GM19397 (cell line): ENCODE results near the gene SLC2A13.

ENCODE experiments used
- ATAC-seq: cut with Tn5 transposase; IDR thresholded peaks from one replicate; pipeline ENCODE4 v1.9.1; 2021; ENCODE audit warnings: mild to moderate bottlenecking, moderate library complexity; ENCODE audit not compliant: unreplicated experiment

The SLC2A13 gene

GRCh38 chr12:40105515-40106201 lies at the start of gene SLC2A13:
Gene SLC2A13 (minus strand): TSS chr12:40106081. CDS start chr12:40105808, 273 bp downstream.
- ATAC-seq, result peak; percentile 87

GRCh38 chr12:40154381-40154780 lies 48.5 kb upstream of the SLC2A13 start:
- no peak for ATAC-seq

GRCh38 chr12:40153432-40153831 lies 47.6 kb upstream of the SLC2A13 start:
- no peak for ATAC-seq

- ATAC-seq, result no peak
Measured at GRCh38 chr12:40152783-40153383, 47.0 kb upstream of the SLC2A13 start.

- ATAC-seq, result no peak
Measured at GRCh38 chr12:40149673-40150260, 43.9 kb upstream of the SLC2A13 start.

GRCh38 chr12:40146800-40147797 lies 41.2 kb upstream of the SLC2A13 start:
- no peak for ATAC-seq

GRCh38 chr12:40145896-40146295 lies 40.0 kb upstream of the SLC2A13 start:
- no peak for ATAC-seq

- no peak for ATAC-seq
Measured at GRCh38 chr12:40144023-40144422, 38.1 kb upstream of the SLC2A13 start.

- ATAC-seq, result no peak
Measured at GRCh38 chr12:40142001-40142744, 36.3 kb upstream of the SLC2A13 start.

GRCh38 chr12:40138526-40138925 lies 32.6 kb upstream of the SLC2A13 start:
- no peak for ATAC-seq

- peak; percentile 86 for ATAC-seq
Measured at GRCh38 chr12:40137252-40137651, 31.4 kb upstream of the SLC2A13 start.

- ATAC-seq, result no peak
Measured at GRCh38 chr12:40127408-40127807, 21.5 kb upstream of the SLC2A13 start.

- no peak for ATAC-seq
Measured at GRCh38 chr12:40123496-40123895, 17.6 kb upstream of the SLC2A13 start.

- ATAC-seq, result no peak
Measured at GRCh38 chr12:40122842-40123241, 17.0 kb upstream of the SLC2A13 start.

- ATAC-seq, result peak; percentile 87
Measured at GRCh38 chr12:40117818-40118217, 11.9 kb upstream of the SLC2A13 start.

- ATAC-seq, result no peak
Measured at GRCh38 chr12:40110586-40110985, 4.7 kb upstream of the SLC2A13 start.

- no peak for ATAC-seq
Measured at GRCh38 chr12:40107803-40108620, 2.1 kb upstream of the SLC2A13 start.

- peak; percentile 20 for ATAC-seq
Measured at GRCh38 chr12:40107098-40107802, 1.4 kb upstream of the SLC2A13 start.

GRCh38 chr12:40106655-40107054 lies 774 bp upstream of the SLC2A13 start:
- no peak for ATAC-seq
